ENCODE results near the gene IFITM10. TPM values are rescaled to one million over a fixed set of nuclear protein-coding genes. Genes with fewer than 3 reads are reported as not detected.

IFITM10 gene
- total and polyA plus RNA-seq, 9 of the 15 experiments (the other 6 are each of a cell fraction or from before 2014, with no cell fraction given), result 0.08 to 0.13 (median 0.09) TPM; not detected in 6

GRCh38 chr11:1696608-1697570 is 53.5 kb downstream of the IFITM10 start, which contains the start of gene KRTAP5-6:
KRTAP5-6 (plus strand) TSS chr11:1697195; CDS start chr11:1697246, 51 bp downstream.
- ATAC-seq (no peak), DNase-seq (ENCODE audit: extremely low read depth in 1 of 4, low spot score in 3 of 4) (no peak), FAIRE-seq (no peak)
- 3% methylated on average over 10 of the region's 11 CpGs for WGBS (ENCODE audit: insufficient coverage, low coverage, missing lambda C conversion rate)
- no peak within 1 kb of the TSS for H3K4me2 ChIP-seq (ENCODE audit: insufficient read depth, low read length)
- no peak within 1 kb of the TSS for H3K27ac ChIP-seq (ENCODE audit: extremely low read depth, low read depth, low read length)
- H3K9me3 ChIP-seq (replicated peaks; ENCODE audit: control insufficient read depth, insufficient read depth, low read depth, low read length), result no peaks in the 10 kb centered on the region
- H3K36me3 ChIP-seq (ENCODE audit: control insufficient read depth, insufficient read depth, low read length), result no peaks in the 10 kb centered on the region
- no peaks in the 10 kb centered on the region for H3K9me1 ChIP-seq (ENCODE audit: control insufficient read depth, insufficient read depth, low read length)
- no peak within 1 kb of the TSS for H3K9ac ChIP-seq (ENCODE audit: insufficient read depth in 1 of 2, low read depth in 2 of 2, low read length in 2 of 2)
- H3K4me1 ChIP-seq (replicated peaks in 1 of 2; ENCODE audit: control insufficient read depth in 2 of 2, insufficient read depth in 2 of 2, low read length in 2 of 2), result peaks cover 0 to 16% of the 10 kb centered on the region in 2 experiments; a peak in 2 of 5 replicates
- peaks cover 5% of the 10 kb centered on the region; the same call in 1 of the 2 replicates for H4K20me1 ChIP-seq (replicated peaks; ENCODE audit: control insufficient read depth, insufficient read depth, low read length)
- no peak within 1 kb of the TSS for H2AFZ ChIP-seq (ENCODE audit: low read depth, low read length)
- TF ChIP-seq ELF4 (CRISPR knock-in tag; IDR thresholded peaks at IDR 0.05) (no peak), FOXK1 (CRISPR knock-in tag; IDR thresholded peaks at IDR 0.05; ENCODE audit: borderline replicate concordance) (no peak), CREBBP (IDR thresholded peaks at IDR 0.05; ENCODE audit: low read depth, low read length) (no peak), ILF3 (IDR thresholded peaks at IDR 0.05; ENCODE audit: borderline replicate concordance) (no peak), BRF1 (IDR thresholded peaks at IDR 0.05; ENCODE audit: borderline replicate concordance, extremely low read depth, insufficient read length) (no peak)
- H3K79me2 ChIP-seq (ENCODE audit: control insufficient read depth, insufficient read depth, low read length), result no peaks in the 10 kb centered on the region
- BruUV-seq (replicated peaks), result no TSS peak
- in situ Hi-C loops (cut with MboI) (loop anchor here (5.0 to 25.0 kb wide), 3 partner anchors 125 to 458 kb away; no protein-coding TSS in a partner anchor), intact Hi-C loops (cut with micrococcal nuclease) (no loop called here)
- H3K4me3 ChIP-seq, result no peak within 1 kb of the TSS
- ChIA-PET POLR2A (no interaction called here), CTCF (ENCODE audit: low intra/inter-chr PET ratio) (interaction anchor here (1.3 kb wide), 1 partner anchor 135 kb away, joined by 4 read pairs; no protein-coding TSS in a partner anchor)
- H3K27me3 ChIP-seq (ENCODE audit: control insufficient read depth in 2 of 2, insufficient read depth in 2 of 2, low read length in 2 of 2), result peaks cover 3 to 61% of the 10 kb centered on the region in 2 experiments; a peak in 3 of 5 replicates

Measured in K562 (cell line).